Measurements from ENCODE around the gene AAGAB.
"Not testable (repeated sequence)": the region's sequence is repeated elsewhere in the genome, so short reads cannot be mapped to it uniquely, and the experiment has no call there.

The AAGAB gene

DNA sequence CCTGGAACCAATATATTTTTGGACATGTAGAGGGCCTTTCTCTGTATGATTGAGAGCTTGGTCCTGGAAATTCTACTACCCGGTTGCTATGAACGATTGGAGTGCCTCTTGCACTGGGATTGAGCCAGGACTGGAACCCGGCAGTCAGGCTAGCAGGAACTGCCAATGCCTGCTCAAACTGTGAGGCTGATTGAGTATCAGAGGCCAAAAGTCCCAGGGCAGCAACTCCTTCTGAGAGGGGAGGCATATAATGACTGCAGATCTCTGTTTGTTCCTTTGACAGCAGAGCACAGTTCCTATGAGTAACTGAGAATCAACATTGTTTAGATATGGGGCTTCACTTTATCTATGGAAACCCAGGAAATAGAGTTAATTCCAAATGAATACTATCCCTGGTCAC, 13.0 kb upstream of the AAGAB start:
- H3K27ac Mint-ChIP-seq: no peak overlapping the region
- H3K4me3 Mint-ChIP-seq: no peak overlapping the region
- H3K9me3 Mint-ChIP-seq: peaks cover 3% of the 10 kb centered on the region
- H3K36me3 Mint-ChIP-seq (ENCODE audit: low read depth): no peaks in the 10 kb centered on the region
- H3K4me1 Mint-ChIP-seq (ENCODE audit: low read depth): no peaks in the 10 kb centered on the region
- H3K27me3 Mint-ChIP-seq: peaks cover 5% of the 10 kb centered on the region

DNA sequence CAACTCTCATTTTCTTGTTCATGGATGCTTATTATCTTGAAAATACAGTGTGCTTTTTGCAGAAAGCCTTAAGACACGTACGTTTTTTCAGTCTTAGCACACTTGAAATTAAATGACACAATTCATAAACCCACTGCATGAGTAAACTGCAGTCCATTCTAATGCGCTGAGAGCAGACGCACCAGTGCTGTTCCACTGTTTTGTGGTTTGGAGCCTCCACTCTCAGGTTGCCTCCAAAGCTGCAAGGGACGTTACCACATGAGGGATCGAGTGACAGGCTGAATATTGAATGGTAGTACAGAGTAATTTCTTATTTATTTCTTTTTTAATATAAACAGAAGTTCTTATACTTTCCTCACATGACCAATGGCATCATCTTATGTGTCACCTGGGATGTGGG, 12.4 kb upstream of the AAGAB start:
- H3K4me3 Mint-ChIP-seq: no peak overlapping the region
- H3K27me3 Mint-ChIP-seq: peaks cover 5% of the 10 kb centered on the region
- H3K27ac Mint-ChIP-seq: no peak overlapping the region
- H3K4me1 Mint-ChIP-seq (ENCODE audit: low read depth): no peaks in the 10 kb centered on the region
- no peaks in the 10 kb centered on the region for H3K9me3 Mint-ChIP-seq
- no peaks in the 10 kb centered on the region for H3K36me3 Mint-ChIP-seq (ENCODE audit: low read depth)

DNA sequence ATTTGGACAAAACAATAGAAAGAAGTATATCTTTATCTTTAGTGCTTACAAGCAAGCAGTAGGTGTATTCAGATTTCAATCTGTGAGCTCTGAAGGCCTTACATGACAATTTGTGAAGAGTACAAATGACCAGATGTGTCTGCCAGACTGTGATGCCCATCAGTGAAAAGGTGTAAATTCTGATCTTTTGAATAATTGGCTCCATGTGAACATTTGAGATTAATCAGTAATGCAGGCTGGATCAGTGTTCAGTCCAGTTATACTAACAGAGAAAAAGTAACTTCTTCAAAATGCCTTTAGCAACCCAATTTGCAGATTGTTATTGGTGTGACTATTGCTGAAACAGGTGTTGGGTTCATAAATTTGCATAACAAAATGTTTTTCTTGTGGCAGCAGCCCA, 5.3 kb upstream of the AAGAB start:
- Mint-ChIP-seq H3K9me3 (no peaks in the 10 kb centered on the region), H3K4me1 (ENCODE audit: low read depth) (peaks cover 12% of the 10 kb centered on the region), H3K36me3 (ENCODE audit: low read depth) (no peaks in the 10 kb centered on the region), H3K27me3 (peaks cover 3% of the 10 kb centered on the region), H3K27ac (no peak overlapping the region), H3K4me3 (no peak overlapping the region)

DNA sequence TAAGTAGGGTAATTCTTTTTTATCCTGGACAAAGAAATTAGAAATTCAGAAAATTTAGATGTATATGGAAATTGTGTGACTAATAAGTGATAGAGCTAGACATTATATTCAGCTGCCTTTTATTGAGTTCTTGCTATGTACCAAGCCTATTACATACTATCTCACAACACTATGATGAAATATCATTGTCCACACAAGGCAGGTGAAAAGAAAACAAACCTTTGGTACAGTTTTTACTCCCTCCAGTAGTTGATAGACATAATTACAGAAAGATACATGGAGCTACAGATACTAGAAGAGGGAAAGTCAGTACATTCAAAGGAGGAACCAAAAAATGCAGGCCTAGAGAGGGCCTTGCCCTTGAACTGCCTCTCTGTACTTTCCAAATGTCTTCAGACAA, 4.9 kb upstream of the AAGAB start:
- Mint-ChIP-seq H3K4me3 (no peak overlapping the region), H3K4me1 (ENCODE audit: low read depth) (peaks cover 14% of the 10 kb centered on the region), H3K36me3 (ENCODE audit: low read depth) (no peaks in the 10 kb centered on the region), H3K9me3 (no peaks in the 10 kb centered on the region), H3K27ac (no peak overlapping the region), H3K27me3 (peaks cover 3% of the 10 kb centered on the region)

DNA sequence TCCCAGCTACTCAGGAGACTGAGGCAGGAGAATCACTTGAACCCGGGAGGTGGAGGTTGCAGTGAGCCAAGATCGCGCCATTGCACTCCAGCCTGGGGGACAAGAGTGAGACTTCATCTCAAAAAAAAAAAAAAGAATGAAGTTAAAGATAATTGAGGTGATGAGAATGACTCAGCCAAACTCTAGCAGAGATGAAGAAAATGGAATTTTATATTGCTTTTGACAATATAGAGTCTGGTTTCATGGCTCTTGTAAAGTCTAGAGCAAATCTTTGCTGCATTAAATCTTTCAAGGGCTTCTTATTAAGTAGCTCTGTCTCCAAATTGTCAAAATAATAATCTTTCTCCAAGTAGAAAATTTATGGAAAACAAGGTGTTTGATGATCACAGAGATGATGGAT, 4.0 kb upstream of the AAGAB start:
- not testable (repeated sequence) for H3K4me3 Mint-ChIP-seq; H3K36me3 Mint-ChIP-seq (ENCODE audit: low read depth); H3K9me3 Mint-ChIP-seq; H3K27me3 Mint-ChIP-seq; H3K27ac Mint-ChIP-seq
- H3K4me1 Mint-ChIP-seq (ENCODE audit: low read depth): peaks cover 16% of the 10 kb centered on the region

DNA sequence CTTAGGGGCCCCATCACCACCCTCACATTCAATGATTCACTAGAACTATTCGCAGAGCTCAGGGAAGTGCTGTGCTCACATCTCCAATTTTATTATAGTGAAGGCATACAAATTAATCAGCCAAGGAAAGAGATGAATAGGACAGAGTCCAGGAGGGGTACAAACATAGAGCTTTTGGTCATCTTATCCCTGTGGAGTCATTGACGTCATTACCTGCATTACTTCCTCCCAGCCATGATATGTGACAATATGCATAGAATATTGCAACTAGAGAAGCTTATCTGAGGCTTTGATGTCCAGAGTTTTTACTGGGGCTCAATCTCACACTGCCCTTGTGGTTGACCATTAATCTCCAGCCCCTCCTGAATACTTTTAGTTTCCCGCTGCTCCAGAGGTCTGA, 1.6 kb upstream of the AAGAB start:
- Mint-ChIP-seq H3K9me3 (no peaks in the 10 kb centered on the region), H3K27me3 (peaks cover 3% of the 10 kb centered on the region), H3K4me1 (ENCODE audit: low read depth) (peaks cover 36% of the 10 kb centered on the region), H3K27ac (peak overlapping the region; percentile 24), H3K36me3 (ENCODE audit: low read depth) (peaks cover 8% of the 10 kb centered on the region), H3K4me3 (peak overlapping the region; percentile 99)

DNA sequence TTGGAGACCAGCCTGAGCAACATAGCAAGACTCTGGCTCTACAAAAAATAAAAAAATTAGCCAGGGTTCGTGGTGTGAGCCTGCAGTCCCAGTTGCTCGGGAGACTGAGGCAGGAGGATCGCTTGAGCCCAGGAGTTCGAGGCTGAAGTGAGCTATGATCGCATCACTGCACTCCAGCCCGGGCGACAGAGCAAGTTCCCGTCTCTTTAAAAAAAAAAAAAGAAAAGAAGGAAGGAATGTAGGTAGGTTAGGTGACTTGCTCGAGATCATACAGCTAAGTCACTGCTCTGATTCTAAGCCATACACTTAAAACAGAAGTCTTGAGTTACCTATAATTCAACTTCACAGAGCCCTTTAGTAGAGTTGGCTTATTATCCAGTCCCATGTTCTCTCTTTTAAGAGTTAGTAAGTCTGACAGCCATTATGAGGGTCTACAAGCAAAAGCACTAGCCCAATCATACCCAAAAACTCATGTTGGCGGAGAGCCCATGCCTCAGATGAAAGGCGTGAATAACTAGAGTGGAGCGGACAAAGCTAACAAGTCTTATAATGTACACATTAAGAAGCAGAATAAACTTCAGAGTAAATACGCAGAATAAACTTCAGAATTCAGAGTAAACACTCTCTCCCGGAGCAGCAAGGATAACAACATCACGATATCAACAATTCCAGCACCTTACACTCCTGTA, 768 bp downstream of the AAGAB start:
- Mint-ChIP-seq H3K36me3 (ENCODE audit: low read depth) (peaks cover 16% of the 10 kb centered on the region), H3K27me3 (peaks cover 3% of the 10 kb centered on the region), H3K4me1 (ENCODE audit: low read depth) (peaks cover 44% of the 10 kb centered on the region), H3K4me3 (peak overlapping the region; percentile 99), H3K9me3 (no peaks in the 10 kb centered on the region), H3K27ac (peak overlapping the region; percentile 97)

DNA sequence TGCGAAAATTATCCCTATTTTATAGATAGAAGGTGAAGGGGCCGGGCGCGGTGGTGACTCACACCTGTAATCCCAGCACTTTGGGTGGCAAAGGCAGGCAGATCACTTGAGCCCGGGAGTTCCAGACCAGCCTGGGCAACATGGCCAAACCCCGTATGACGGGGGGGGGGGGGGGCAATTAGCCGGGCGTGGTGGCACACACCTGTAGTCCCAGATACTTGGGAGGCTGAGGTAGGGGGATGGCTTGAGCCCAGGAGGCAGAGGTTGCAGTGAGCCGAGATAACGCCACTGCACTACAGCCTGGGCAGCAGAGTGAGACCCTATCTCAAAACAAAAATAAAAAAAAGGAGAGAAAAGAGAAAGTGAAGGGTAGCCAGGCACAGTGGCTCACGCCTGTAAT, 1.4 kb downstream of the AAGAB start:
- Mint-ChIP-seq H3K27me3 (peaks cover 3% of the 10 kb centered on the region), H3K4me1 (ENCODE audit: low read depth) (peaks cover 48% of the 10 kb centered on the region), H3K4me3 (peak overlapping the region; percentile 99), H3K36me3 (ENCODE audit: low read depth) (peaks cover 19% of the 10 kb centered on the region), H3K9me3 (no peaks in the 10 kb centered on the region), H3K27ac (peak overlapping the region; percentile 97)

DNA sequence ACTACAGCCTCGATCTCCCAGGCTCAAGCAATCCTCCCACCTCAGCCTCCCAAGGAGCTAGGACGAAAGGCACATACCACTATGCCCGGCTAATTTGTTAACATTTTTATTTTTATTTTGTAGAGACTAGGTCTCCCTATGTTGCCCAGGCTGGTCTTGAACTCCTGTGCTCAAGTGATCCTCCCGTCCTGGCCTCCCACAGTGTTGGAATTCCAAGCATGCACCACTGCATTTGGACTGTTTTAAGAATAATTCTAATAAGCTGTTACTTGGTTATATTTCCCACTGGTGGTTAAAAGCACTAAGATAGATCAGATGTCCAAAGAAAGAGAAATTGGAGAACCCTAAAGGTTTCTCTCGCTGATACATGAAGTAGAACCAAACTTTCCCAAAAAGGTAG, 3.1 kb downstream of the AAGAB start:
- H3K4me3 Mint-ChIP-seq: no peak overlapping the region
- H3K36me3 Mint-ChIP-seq (ENCODE audit: low read depth): peaks cover 34% of the 10 kb centered on the region
- H3K4me1 Mint-ChIP-seq (ENCODE audit: low read depth): peaks cover 63% of the 10 kb centered on the region
- peaks cover 3% of the 10 kb centered on the region for H3K27me3 Mint-ChIP-seq
- no peak overlapping the region for H3K27ac Mint-ChIP-seq
- H3K9me3 Mint-ChIP-seq: peaks cover 4% of the 10 kb centered on the region

DNA sequence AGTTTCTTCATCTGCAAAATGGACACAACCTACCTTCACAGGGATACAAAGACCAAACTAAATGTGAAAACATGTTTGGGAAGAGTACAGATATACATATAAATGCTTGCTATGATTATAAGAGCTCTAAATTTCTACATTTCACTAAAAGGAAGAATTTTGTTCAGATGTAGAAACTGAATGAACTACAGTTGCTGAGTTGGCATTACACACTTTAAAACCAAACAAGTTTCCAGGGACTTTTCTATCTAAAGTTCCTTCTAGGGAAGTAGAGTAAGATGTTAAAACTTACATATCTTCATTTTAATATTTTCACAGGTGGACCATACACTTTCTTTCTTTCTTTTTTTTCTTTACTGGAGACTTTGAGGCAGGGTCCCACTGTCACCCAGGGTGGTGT, 4.6 kb downstream of the AAGAB start:
- no peak overlapping the region for H3K27ac Mint-ChIP-seq
- H3K4me3 Mint-ChIP-seq: no peak overlapping the region
- peaks cover 62% of the 10 kb centered on the region for H3K4me1 Mint-ChIP-seq (ENCODE audit: low read depth)
- no peaks in the 10 kb centered on the region for H3K27me3 Mint-ChIP-seq
- H3K9me3 Mint-ChIP-seq: peaks cover 4% of the 10 kb centered on the region
- H3K36me3 Mint-ChIP-seq (ENCODE audit: low read depth): peaks cover 49% of the 10 kb centered on the region

DNA sequence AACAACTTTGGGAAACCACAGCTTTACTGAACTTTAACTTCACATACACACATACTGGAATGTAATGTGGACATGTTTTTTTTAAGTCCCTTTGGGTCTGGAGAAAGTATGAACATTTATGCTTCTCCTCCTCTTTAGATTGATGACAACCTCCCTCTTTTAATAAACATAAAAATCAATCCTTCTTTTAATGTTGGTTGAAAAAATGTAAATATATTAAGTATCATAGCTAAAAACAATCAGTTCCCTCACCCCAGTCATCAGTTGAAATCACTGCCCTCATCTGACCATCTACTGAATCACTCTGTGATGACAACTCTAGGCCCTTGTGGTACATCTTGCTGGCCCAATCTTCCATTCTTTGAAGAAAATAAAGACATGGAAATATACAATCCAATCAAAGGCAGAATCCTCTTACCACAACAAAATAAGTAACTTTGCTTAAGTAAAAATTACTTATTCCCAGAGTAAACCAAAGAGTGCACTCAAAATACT, 6.4 kb downstream of the AAGAB start:
- H3K36me3 Mint-ChIP-seq (ENCODE audit: low read depth): peaks cover 51% of the 10 kb centered on the region
- H3K4me1 Mint-ChIP-seq (ENCODE audit: low read depth): peaks cover 62% of the 10 kb centered on the region
- peaks cover 4% of the 10 kb centered on the region for H3K9me3 Mint-ChIP-seq
- no peak overlapping the region for H3K4me3 Mint-ChIP-seq
- H3K27me3 Mint-ChIP-seq: no peaks in the 10 kb centered on the region
- H3K27ac Mint-ChIP-seq: no peak overlapping the region

DNA sequence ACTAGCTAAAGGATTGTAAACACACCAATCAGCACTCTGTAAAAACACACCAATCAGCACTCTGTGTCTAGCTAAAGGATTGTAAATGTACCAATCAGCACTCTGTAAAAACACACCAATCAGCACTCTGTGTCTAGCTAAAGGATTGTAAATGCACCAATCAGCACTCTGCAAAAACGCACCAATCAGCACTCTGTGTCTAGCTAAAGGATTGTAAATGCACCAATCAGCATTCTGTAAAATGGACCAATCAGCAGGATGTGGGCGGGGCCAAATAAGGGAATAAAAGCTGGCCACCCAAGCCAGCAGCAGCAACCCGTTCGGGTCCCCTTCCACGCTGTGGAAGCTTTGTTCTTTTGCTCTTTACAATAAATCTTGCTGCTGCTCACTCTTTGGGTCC, 7.9 kb downstream of the AAGAB start:
- not testable (repeated sequence) for H3K9me3 Mint-ChIP-seq, H3K27ac Mint-ChIP-seq, H3K27me3 Mint-ChIP-seq, H3K4me3 Mint-ChIP-seq
- H3K36me3 Mint-ChIP-seq (ENCODE audit: low read depth): peaks cover 47% of the 10 kb centered on the region
- peaks cover 60% of the 10 kb centered on the region for H3K4me1 Mint-ChIP-seq (ENCODE audit: low read depth)

DNA sequence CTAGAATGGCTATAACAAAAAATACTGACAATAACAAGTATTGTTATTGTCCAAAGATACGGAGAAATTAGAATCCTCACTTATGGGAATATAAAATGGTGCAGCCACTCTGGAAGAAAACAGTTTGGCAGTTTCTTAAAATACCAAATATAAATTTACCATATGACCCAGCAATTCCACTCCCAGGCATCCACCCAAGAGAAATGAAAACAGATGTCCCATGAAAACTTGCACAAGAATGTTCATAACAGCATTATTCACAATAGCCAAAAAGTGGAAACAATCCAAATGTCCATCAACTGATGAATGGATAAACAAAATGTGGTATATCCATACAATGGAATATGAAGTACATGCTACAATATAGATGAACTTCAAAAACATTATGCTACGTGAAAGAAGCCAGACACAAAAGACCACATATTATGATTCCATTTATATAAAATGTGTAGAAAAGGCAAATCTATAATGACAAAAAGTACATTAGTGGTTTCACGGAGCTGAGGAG, 9.4 kb downstream of the AAGAB start:
- H3K4me1 Mint-ChIP-seq (ENCODE audit: low read depth): peaks cover 70% of the 10 kb centered on the region
- no peak overlapping the region for H3K4me3 Mint-ChIP-seq
- H3K9me3 Mint-ChIP-seq: peaks cover 4% of the 10 kb centered on the region
- no peak overlapping the region for H3K27ac Mint-ChIP-seq
- no peaks in the 10 kb centered on the region for H3K27me3 Mint-ChIP-seq
- peaks cover 41% of the 10 kb centered on the region for H3K36me3 Mint-ChIP-seq (ENCODE audit: low read depth)

DNA sequence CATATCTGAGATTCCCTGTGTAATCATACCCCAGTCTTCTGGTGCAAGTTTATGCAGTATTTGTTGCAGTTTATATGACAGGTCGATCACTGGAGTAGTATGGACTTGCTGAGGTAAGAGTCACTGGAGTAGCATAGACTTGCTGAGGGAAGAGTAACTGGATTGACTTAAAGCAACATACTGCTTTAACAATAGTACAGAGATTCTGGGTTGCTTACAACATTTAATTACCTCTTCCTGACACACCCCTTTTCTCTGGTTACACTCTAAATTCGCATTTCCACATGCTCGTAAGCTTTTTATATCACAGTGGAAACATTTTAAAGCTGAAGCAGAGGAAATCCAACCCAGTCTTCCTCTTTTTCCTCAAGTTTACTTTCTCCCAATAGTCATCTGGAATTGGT, 11.8 kb downstream of the AAGAB start:
- Mint-ChIP-seq H3K27ac (peak overlapping the region; percentile 21), H3K4me3 (no peak overlapping the region), H3K36me3 (ENCODE audit: low read depth) (peaks cover 30% of the 10 kb centered on the region), H3K4me1 (ENCODE audit: low read depth) (peaks cover 65% of the 10 kb centered on the region), H3K9me3 (peaks cover 4% of the 10 kb centered on the region), H3K27me3 (no peaks in the 10 kb centered on the region)

DNA sequence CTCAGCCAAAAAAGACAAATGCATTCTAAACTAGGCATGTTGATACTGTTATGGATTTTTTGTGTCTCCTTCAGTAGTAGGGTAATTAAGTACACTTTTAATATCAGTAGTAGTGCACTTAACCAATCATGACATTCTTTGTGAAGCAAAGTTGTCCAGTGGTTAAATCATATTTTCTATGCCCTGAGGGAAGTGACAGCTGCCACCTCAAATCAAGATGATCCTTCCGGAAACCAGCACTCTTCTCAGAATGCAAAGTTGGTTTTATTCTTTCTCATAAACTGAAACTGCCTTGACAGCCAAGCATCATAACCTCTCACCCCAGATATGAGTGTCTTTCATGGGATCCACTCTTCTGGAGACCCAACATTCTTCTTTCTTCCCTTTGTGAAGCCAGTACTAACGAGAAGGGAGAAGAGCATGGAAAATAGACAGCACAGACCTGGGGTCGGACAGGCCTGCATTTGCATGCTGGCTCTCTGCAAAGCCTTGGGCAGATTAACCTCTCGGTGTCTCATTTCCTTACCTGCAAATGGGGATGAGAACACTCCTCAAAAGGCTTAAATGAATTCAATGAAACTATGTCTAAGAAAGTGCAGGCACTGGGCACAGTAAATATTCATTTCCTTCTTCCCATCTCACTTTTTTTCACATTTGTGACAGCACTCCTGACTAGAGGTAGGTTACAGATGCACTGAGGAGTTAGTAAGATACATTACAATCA, 13.2 kb downstream of the AAGAB start:
- Mint-ChIP-seq H3K4me1 (ENCODE audit: low read depth) (peaks cover 54% of the 10 kb centered on the region), H3K9me3 (no peaks in the 10 kb centered on the region), H3K4me3 (peak overlapping the region; percentile 42)

More for the DNA sequence above, 13.2 kb downstream of the AAGAB start:
- Mint-ChIP-seq H3K27me3 (no peaks in the 10 kb centered on the region), H3K36me3 (ENCODE audit: low read depth) (peaks cover 18% of the 10 kb centered on the region), H3K27ac (peak overlapping the region; percentile 56)

All from stimulated activated naive CD8-positive, alpha-beta T cell treated with anti-CD3 and anti-CD28 coated beads, Interleukin-15, Interleukin-2, amounts not matched to agents 100 ng/mL and 50 ng/mL, for 24 hours (primary cell).